ENCODE results near the gene UTF1. TPM values are rescaled to one million over a fixed set of nuclear protein-coding genes. Genes with fewer than 3 reads are reported as not detected.

Gene UTF1
- total and polyA plus RNA-seq, 2 of the 8 experiments (the other 6 are each of a cell fraction or from before 2014, with no cell fraction given) = 0.47 to 21.8 TPM

DNA sequence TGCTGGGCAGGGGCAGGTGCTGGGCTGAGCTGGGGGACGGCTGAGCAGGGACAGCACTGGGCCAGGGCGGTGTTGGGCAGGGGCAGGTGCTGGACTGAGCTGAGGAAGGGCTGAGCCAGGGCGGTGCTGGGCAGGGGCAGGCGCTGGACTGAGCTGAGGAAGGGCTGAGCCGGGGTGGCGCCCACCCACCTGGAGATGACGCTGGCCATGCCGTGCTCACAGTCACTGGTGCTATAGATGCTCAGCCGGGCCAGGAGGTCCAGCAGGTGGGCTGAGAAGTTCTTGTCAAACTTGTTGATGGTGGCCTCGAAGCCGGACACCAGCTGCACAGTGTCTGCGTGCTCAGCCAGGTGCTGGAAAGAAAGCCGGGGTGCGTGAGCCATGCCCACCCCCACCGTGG, 51.1 kb downstream of the UTF1 start (continued):
- TF ChIP-seq CEBPB (IDR thresholded peaks at IDR 0.05; ENCODE audit: low read depth, low read length) (no peak), SUZ12 (IDR thresholded peaks at IDR 0.05; ENCODE audit: low read length) (no peak), RXRA (IDR thresholded peaks at IDR 0.05; ENCODE audit: insufficient read depth, low read depth, low read length) (no peak), TBP (IDR thresholded peaks at IDR 0.05; ENCODE audit: low read depth, low read length) (no peak), EP300 (IDR thresholded peaks at IDR 0.05; ENCODE audit: borderline replicate concordance in 1 of 2, low read depth in 2 of 2, low read length in 2 of 2) (no peak)

MicroRNA genes within 50 kb of the gene (microRNA counts, 767-probe panel; counts per million panel counts)
- microRNA hsa-miR-202-3p = 879 counts per million, percentile 95 among the panel's probes with 10 or more counts

Small RNA genes lying within 50 kb of the gene (microRNA-seq; reads per million reads assigned to microRNA genes)
- 0 reads per million in 2 experiments for gene MIR202 (ENCODE audit: borderline microRNAs expressed in 2 of 2, borderline number of aligned reads in 2 of 2, borderline replicate concordance in 1 of 2)

Other genes starting within 250 kb of the UTF1 start
- gene ADGRA1, start 142.3 kb upstream of the UTF1 start, total RNA-seq (2021; fragmentation: NEBNext Ultra II Directional; extraction: Animal tissue kit (Norgen Biotek cat#: 25700)) = 0.08 and 0.17 TPM in 2 replicates
- gene ADGRA1, start 142.3 kb upstream of the UTF1 start, polyA plus RNA-seq (2011; rRNA removed) = 0.21 and 0.24 TPM in 2 replicates
- 16.7 and 19.3 TPM in 2 replicates for gene KNDC1, start 70.0 kb upstream of the UTF1 start, total RNA-seq (2021; fragmentation: NEBNext Ultra II Directional; extraction: Animal tissue kit (Norgen Biotek cat#: 25700))
- 7.5 and 10.4 TPM in 2 replicates for gene KNDC1, start 70.0 kb upstream of the UTF1 start, polyA plus RNA-seq (2011; rRNA removed)
- 4.7 and 5.6 TPM in 2 replicates for gene VENTX, start 7.6 kb downstream of the UTF1 start, total RNA-seq (2021; fragmentation: NEBNext Ultra II Directional; extraction: Animal tissue kit (Norgen Biotek cat#: 25700))
- gene VENTX, start 7.6 kb downstream of the UTF1 start, polyA plus RNA-seq (2011; rRNA removed) = 5.6 and 7.8 TPM in 2 replicates
- gene ADAM8, start 46.7 kb downstream of the UTF1 start, total RNA-seq (2021; fragmentation: NEBNext Ultra II Directional; extraction: Animal tissue kit (Norgen Biotek cat#: 25700)) = 4.4 and 4.6 TPM in 2 replicates
- gene ADAM8, start 46.7 kb downstream of the UTF1 start, polyA plus RNA-seq (2011; rRNA removed) = 4.6 and 6.0 TPM in 2 replicates
- gene TUBGCP2, start 78.7 kb downstream of the UTF1 start, total RNA-seq (2021; fragmentation: NEBNext Ultra II Directional; extraction: Animal tissue kit (Norgen Biotek cat#: 25700)) = 51.9 and 54.2 TPM in 2 replicates
- gene TUBGCP2, start 78.7 kb downstream of the UTF1 start, polyA plus RNA-seq (2011; rRNA removed) = 34.9 and 43.9 TPM in 2 replicates
- gene ZNF511, start 78.7 kb downstream of the UTF1 start, total RNA-seq (2021; fragmentation: NEBNext Ultra II Directional; extraction: Animal tissue kit (Norgen Biotek cat#: 25700)) = 64.5 and 71.7 TPM in 2 replicates
- 55.4 and 70.5 TPM in 2 replicates for gene ZNF511, start 78.7 kb downstream of the UTF1 start, polyA plus RNA-seq (2011; rRNA removed)
- 1.3 and 1.7 TPM in 2 replicates for gene CALY, start 106.7 kb downstream of the UTF1 start, total RNA-seq (2021; fragmentation: NEBNext Ultra II Directional; extraction: Animal tissue kit (Norgen Biotek cat#: 25700))
- 1.5 and 3.2 TPM in 2 replicates for gene CALY, start 106.7 kb downstream of the UTF1 start, polyA plus RNA-seq (2011; rRNA removed)
- 0.61 TPM in 1 of 2 replicates, not detected in the other for gene PRAP1, start 117.2 kb downstream of the UTF1 start, total RNA-seq (2021; fragmentation: NEBNext Ultra II Directional; extraction: Animal tissue kit (Norgen Biotek cat#: 25700))
- gene PRAP1, start 117.2 kb downstream of the UTF1 start, polyA plus RNA-seq (2011; rRNA removed) = 1.4 and 1.6 TPM in 2 replicates
- gene FUOM, start 127.8 kb downstream of the UTF1 start, total RNA-seq (2021; fragmentation: NEBNext Ultra II Directional; extraction: Animal tissue kit (Norgen Biotek cat#: 25700)) = 21.1 and 22.0 TPM in 2 replicates
- gene FUOM, start 127.8 kb downstream of the UTF1 start, polyA plus RNA-seq (2011; rRNA removed) = 30.4 and 41.6 TPM in 2 replicates
- 101 and 108 TPM in 2 replicates for gene ECHS1, start 143.1 kb downstream of the UTF1 start, total RNA-seq (2021; fragmentation: NEBNext Ultra II Directional; extraction: Animal tissue kit (Norgen Biotek cat#: 25700))
- 41.7 and 52.2 TPM in 2 replicates for gene ECHS1, start 143.1 kb downstream of the UTF1 start, polyA plus RNA-seq (2011; rRNA removed)
- gene PAOX, start 149.0 kb downstream of the UTF1 start, total RNA-seq (2021; fragmentation: NEBNext Ultra II Directional; extraction: Animal tissue kit (Norgen Biotek cat#: 25700)) = 4.2 and 4.3 TPM in 2 replicates
- gene PAOX, start 149.0 kb downstream of the UTF1 start, polyA plus RNA-seq (2011; rRNA removed) = 3.7 and 6.5 TPM in 2 replicates
- gene MTG1, start 163.9 kb downstream of the UTF1 start, total RNA-seq (2021; fragmentation: NEBNext Ultra II Directional; extraction: Animal tissue kit (Norgen Biotek cat#: 25700)) = 56.6 and 57.8 TPM in 2 replicates
- 81.6 and 97.2 TPM in 2 replicates for gene MTG1, start 163.9 kb downstream of the UTF1 start, polyA plus RNA-seq (2011; rRNA removed)
- 0.24 and 0.42 TPM in 2 replicates for gene SPRN, start 194.4 kb downstream of the UTF1 start, total RNA-seq (2021; fragmentation: NEBNext Ultra II Directional; extraction: Animal tissue kit (Norgen Biotek cat#: 25700))
- 0.23 and 0.30 TPM in 2 replicates for gene SPRN, start 194.4 kb downstream of the UTF1 start, polyA plus RNA-seq (2011; rRNA removed)
- gene SCART1, start 223.7 kb downstream of the UTF1 start, total RNA-seq (2021; fragmentation: NEBNext Ultra II Directional; extraction: Animal tissue kit (Norgen Biotek cat#: 25700)) = 0.10 and 0.19 TPM in 2 replicates
- gene SCART1, start 223.7 kb downstream of the UTF1 start, polyA plus RNA-seq (2011; rRNA removed) = 0.14 and 0.22 TPM in 2 replicates